H1 (cell line): ENCODE data around the gene STAG2. TPM values are rescaled to one million over a fixed set of nuclear protein-coding genes. Genes with fewer than 3 reads are reported as not detected.

Source experiments
- CTCF ChIA-PET: fragments of 300-600 bp; sonication (Branson Sonifier 250); formaldehyde crosslinking; loops from one replicate; lab custom pipeline; 2021; ENCODE audit not compliant: partially characterized antibody; lab: Charles Lee
- POLR2A ChIA-PET: fragments of 300-600 bp; sonication (Branson Sonifier 250); formaldehyde crosslinking; loops from one replicate; lab custom pipeline; 2021; ENCODE audit warnings: inconsistent platforms; ENCODE audit not compliant: partially characterized antibody; lab: Charles Lee
- DNase-seq, 2 experiments: peaks; one replicate each; pipeline versions ENCODE4 v3.0.0 to v3.0.0-alpha.2; 2010 to 2022; ENCODE audit warnings: low spot score in 2 of 2, low read depth in 1 of 2, mixed read lengths in 1 of 2
- FAIRE-seq: peaks from 2 replicates; lab custom pipeline; 2011; peaks lifted over from hg19 to GRCh38; lab: Jason Lieb, UNC
- H2AFZ ChIP-seq: 2 replicates; pipeline ENCODE4 v1.8.1; 2012; ENCODE audit warnings: low read length, inconsistent platforms
- H2AK5ac ChIP-seq: 2 replicates; pipeline ENCODE4 v1.6.1; 2013; ENCODE audit warnings: low read depth, low read length
- H2BK120ac ChIP-seq: replicated peaks from 2 replicates; pipeline ENCODE3; 2013; ENCODE audit warnings: low read depth, low read length, inconsistent platforms
- H2BK12ac ChIP-seq: 2 replicates; pipeline ENCODE4 v1.6.1; 2013; ENCODE audit warnings: low read depth, low read length
- H2BK15ac ChIP-seq: 2 replicates; pipeline ENCODE4 v1.6.1; 2013; ENCODE audit warnings: low read length
- H2BK20ac ChIP-seq: 2 replicates; pipeline ENCODE4 v1.6.1; 2013; ENCODE audit warnings: low read length
- H2BK5ac ChIP-seq: 2 replicates; pipeline ENCODE4 v1.6.1; 2013; ENCODE audit warnings: low read depth, low read length
- H3K14ac ChIP-seq: 2 replicates; pipeline ENCODE4 v1.6.1; 2013; ENCODE audit warnings: inconsistent platforms; ENCODE audit not compliant: insufficient read length
- H3K18ac ChIP-seq: 2 replicates; pipeline ENCODE4 v1.6.1; 2013; ENCODE audit warnings: low read length; ENCODE audit errors: extremely low read depth
- H3K23ac ChIP-seq: 2 replicates; pipeline ENCODE4 v1.6.1; 2013; ENCODE audit warnings: inconsistent platforms; ENCODE audit not compliant: insufficient read length
- H3K23me2 ChIP-seq: 2 replicates; pipeline ENCODE4 v1.6.1; 2013; ENCODE audit warnings: low read depth, low read length
- H3K27ac ChIP-seq: 2 replicates; pipeline ENCODE4 v1.6.1; 2011; ENCODE audit warnings: low read depth, low read length, inconsistent platforms
- H3K27me3 ChIP-seq, 4 experiments: replicated peaks in 1 of 4; 1 replicate in 1 of 4; 2 replicates in 3 of 4; pipeline versions ENCODE4 v1.6.1 to v1.8.1; 2011 to 2013; ENCODE audit warnings: low read length in 3 of 4, mild to moderate bottlenecking in 3 of 4, inconsistent platforms in 2 of 4, mixed read lengths in 2 of 4, moderate library complexity in 1 of 4; ENCODE audit not compliant: control insufficient read depth in 3 of 4, insufficient read depth in 3 of 4; ENCODE audit errors: extremely low read depth in 1 of 4
- H3K36me3 ChIP-seq, 4 experiments: 2 replicates each; pipeline versions ENCODE4 v1.6.1 to v1.8.1; 2011 to 2013; ENCODE audit warnings: mild to moderate bottlenecking in 4 of 4, low read length in 3 of 4, moderate library complexity in 2 of 4, control low read depth in 1 of 4, inconsistent platforms in 1 of 4; ENCODE audit not compliant: insufficient read depth in 4 of 4, control insufficient read depth in 2 of 4
- H3K4ac ChIP-seq: replicated peaks from 2 replicates; pipeline ENCODE3; 2013; ENCODE audit warnings: low read length, low read depth, mixed read lengths, inconsistent platforms; ENCODE audit not compliant: insufficient read length
- H3K4me1 ChIP-seq, 4 experiments: replicated peaks in 1 of 4; 1 replicate in 1 of 4; 2 replicates in 3 of 4; pipeline versions ENCODE4 v1.6.1 to v1.8.1; 2011 to 2013; ENCODE audit warnings: low read length in 3 of 4, inconsistent platforms in 2 of 4, mixed read lengths in 1 of 4; ENCODE audit not compliant: insufficient read depth in 4 of 4, control insufficient read depth in 3 of 4
- H3K4me2 ChIP-seq, 2 experiments: 2 replicates each; pipeline versions ENCODE4 v1.6.1 to v1.8.1; 2011 to 2013; ENCODE audit warnings: low read depth in 2 of 2, low read length in 2 of 2, control low read depth in 1 of 2, inconsistent platforms in 1 of 2, mild to moderate bottlenecking in 1 of 2; ENCODE audit not compliant: insufficient read depth in 1 of 2
- H3K4me3 ChIP-seq, 4 experiments: fragments of 200-600, 300-600 bp in 1 of 4; sonication (generic), shearing (Covaris generic), sonication (Bioruptor Twin) in 1 of 4; 2 replicates each; pipeline versions ENCODE4 v1.5.1 to v1.8.1; 2011 to 2016; ENCODE audit warnings: low read length in 4 of 4, low read depth in 3 of 4, control low read depth in 2 of 4, inconsistent platforms in 2 of 4, mild to moderate bottlenecking in 2 of 4, mixed read lengths in 1 of 4, moderate library complexity in 1 of 4; ENCODE audit not compliant: insufficient read depth in 2 of 4; ENCODE audit errors: extremely low read depth in 1 of 4
- H3K56ac ChIP-seq: replicated peaks from 2 replicates; pipeline ENCODE3; 2013; ENCODE audit warnings: low read depth, mild to moderate bottlenecking, mixed read lengths, low read length, inconsistent platforms; ENCODE audit not compliant: insufficient read length
- H3K79me1 ChIP-seq: 2 replicates; pipeline ENCODE4 v1.6.1; 2013; ENCODE audit warnings: low read depth, low read length, control low read depth
- H3K79me2 ChIP-seq, 2 experiments: 2 replicates each; pipeline versions ENCODE4 v1.6.1 to v1.8.1; 2012 to 2013; ENCODE audit warnings: low read length in 2 of 2, mild to moderate bottlenecking in 2 of 2, inconsistent platforms in 1 of 2; ENCODE audit not compliant: insufficient read depth in 2 of 2, control insufficient read depth in 1 of 2
- H3K9ac ChIP-seq, 4 experiments: replicated peaks in 1 of 4; 1 replicate in 1 of 4; 2 replicates in 3 of 4; pipeline versions ENCODE4 v1.6.1 to v1.8.1; 2011 to 2013; ENCODE audit warnings: low read depth in 3 of 4, low read length in 3 of 4, control low read depth in 2 of 4, mild to moderate bottlenecking in 2 of 4, moderate library complexity in 2 of 4, inconsistent platforms in 1 of 4; ENCODE audit errors: extremely low read depth in 1 of 4
- H3K9me3 ChIP-seq, 2 experiments: 2 replicates each; pipeline versions ENCODE4 v1.6.1 to v1.8.1; 2012 to 2013; ENCODE audit warnings: mild to moderate bottlenecking in 2 of 2, moderate library complexity in 2 of 2, control low read depth in 1 of 2, inconsistent platforms in 1 of 2, low read depth in 1 of 2, low read length in 1 of 2, mixed read lengths in 1 of 2; ENCODE audit not compliant: insufficient read depth in 2 of 2
- H4K20me1 ChIP-seq, 2 experiments: replicated peaks in 1 of 2; 2 replicates each; pipeline versions ENCODE3 to v1.8.1; 2011 to 2013; ENCODE audit warnings: inconsistent platforms in 2 of 2, low read length in 2 of 2, mild to moderate bottlenecking in 1 of 2; ENCODE audit not compliant: insufficient read depth in 2 of 2, control insufficient read depth in 1 of 2
- H4K5ac ChIP-seq: 2 replicates; pipeline ENCODE4 v1.6.1; 2013; ENCODE audit warnings: low read length, low read depth, mixed read lengths, inconsistent platforms; ENCODE audit not compliant: insufficient read length
- H4K8ac ChIP-seq: 2 replicates; pipeline ENCODE4 v1.8.0; 2013; ENCODE audit warnings: mild to moderate bottlenecking, moderate library complexity, low read length, inconsistent platforms; ENCODE audit not compliant: insufficient read depth; ENCODE audit errors: extremely low read depth
- H4K91ac ChIP-seq: replicated peaks from 2 replicates; pipeline ENCODE3; 2013; ENCODE audit warnings: low read length, mixed read lengths, inconsistent platforms; ENCODE audit not compliant: insufficient read length
- CBX5 ChIP-seq: fragments of 300-800, 300-1000 bp; sonication (generic); IDR thresholded peaks from 2 replicates; pipeline ENCODE4 v1.7.1; 2016; ENCODE audit warnings: antibody characterized with exemption, low read length, low read depth
- EZH2 ChIP-seq: fragments of 200-600 bp; sonication (generic); IDR thresholded peaks from 2 replicates; pipeline ENCODE4 v1.7.1; 2012; ENCODE audit warnings: low read depth, mild to moderate bottlenecking, moderate library complexity, low read length, inconsistent platforms; ENCODE audit not compliant: severe bottlenecking
- KDM1A ChIP-seq: fragments of 200-600, 300-600 bp; sonication (generic); IDR thresholded peaks from 2 replicates; pipeline ENCODE4 v1.7.1; 2016; ENCODE audit warnings: mild to moderate bottlenecking, low read length, borderline replicate concordance
- KDM4A ChIP-seq: IDR thresholded peaks from one replicate; pipeline ENCODE4 v1.7.1; 2012; ENCODE audit warnings: low read depth, mild to moderate bottlenecking, moderate library complexity, low read length, inconsistent platforms; ENCODE audit not compliant: severe bottlenecking
- POLR2A ChIP-seq, 2 experiments: IDR thresholded peaks; 1 replicate in 1 of 2; 2 replicates in 1 of 2; pipeline ENCODE4 v1.6.1; 2011; ENCODE audit warnings: low read depth in 2 of 2, low read length in 2 of 2, mild to moderate bottlenecking in 2 of 2; ENCODE audit errors: control extremely low read depth in 1 of 2
- POLR2AphosphoS5 ChIP-seq: IDR thresholded peaks from 2 replicates; pipeline ENCODE4 v1.6.1; 2011; ENCODE audit warnings: low read depth, low read length
- SIX5 ChIP-seq: IDR thresholded peaks from 2 replicates; pipeline ENCODE4 v1.6.1; 2011; ENCODE audit warnings: mild to moderate bottlenecking, low read depth, low read length
- SP4 ChIP-seq: IDR thresholded peaks from 2 replicates; pipeline ENCODE4 v1.6.1; 2012; ENCODE audit warnings: low read length, inconsistent platforms
- SUZ12 ChIP-seq: fragments of 200-600 bp; sonication (generic); IDR thresholded peaks from 2 replicates; pipeline ENCODE4 v1.6.1; 2012; ENCODE audit warnings: mild to moderate bottlenecking, inconsistent platforms, low read length, moderate library complexity, mixed read lengths
- TAF1 ChIP-seq: IDR thresholded peaks from 2 replicates; pipeline ENCODE4 v1.6.1; 2011; ENCODE audit warnings: mild to moderate bottlenecking, low read depth, low read length
- TAF7 ChIP-seq: optimal IDR thresholded peaks from 2 replicates; pipeline ENCODE3; 2011; ENCODE audit warnings: low read depth, mild to moderate bottlenecking, inconsistent platforms, low read length, moderate library complexity, borderline replicate concordance
- TCF12 ChIP-seq: IDR thresholded peaks from 2 replicates; pipeline ENCODE4 v1.6.1; 2011; ENCODE audit warnings: low read depth, mild to moderate bottlenecking, low read length
- WGBS, 2 experiments: shearing (Covaris generic) in 1 of 2; methylation state at CpG; one replicate each; pipeline versions ENCODE4 v1.1.6 to v1.1.7; 2013 to 2015; ENCODE audit warnings: low lambda C conversion rate in 2 of 2, mixed read lengths in 2 of 2, inconsistent platforms in 1 of 2, low coverage in 1 of 2, missing lambda C conversion rate in 1 of 2; ENCODE audit not compliant: insufficient replicate concordance in 2 of 2, insufficient coverage in 1 of 2, insufficient read length in 1 of 2; ENCODE audit errors: extremely low coverage in 1 of 2, missing lambda C conversion rate in 1 of 2; 5-methylcytosine and 5-hydroxymethylcytosine counted together
- polyA plus RNA-seq, 7 experiments: library from polyadenylated mRNA; depleted of rRNA in 3 of 7; stranded (reverse) in 5 of 7; unstranded in 2 of 7; fragments of >200 nt in 5 of 7; fragments of 200-250 nt in 2 of 7; gene quantifications; 1 replicate in 5 of 7; 2 replicates in 1 of 7; 4 replicates in 1 of 7; pipeline versions ENCODE4 v1.2.1 to v1.2.3, GENCODE V29; 2011 to 2013; ENCODE audit warnings: missing spikeins in 2 of 7, mixed read lengths in 2 of 7
- total RNA-seq: library from RNA; stranded (reverse); fragmentation: NEBNext Ultra II Directional; extraction: Animal tissue kit (Norgen Biotek cat#: 25700); gene quantifications from 2 replicates; pipeline ENCODE4 v1.2.1, GENCODE V29; 2021
- TF ChIP-seq, protein P1 (sequence below): IDR thresholded peaks from 2 replicates; pipeline ENCODE4 v1.6.1; 2012; ENCODE audit warnings: inconsistent platforms

STAG2 gene
- total and polyA plus RNA-seq, 2 of the 8 experiments (the other 6 are each of a cell fraction or from before 2014, with no cell fraction given), result 20.3 to 94.9 TPM

DNA sequence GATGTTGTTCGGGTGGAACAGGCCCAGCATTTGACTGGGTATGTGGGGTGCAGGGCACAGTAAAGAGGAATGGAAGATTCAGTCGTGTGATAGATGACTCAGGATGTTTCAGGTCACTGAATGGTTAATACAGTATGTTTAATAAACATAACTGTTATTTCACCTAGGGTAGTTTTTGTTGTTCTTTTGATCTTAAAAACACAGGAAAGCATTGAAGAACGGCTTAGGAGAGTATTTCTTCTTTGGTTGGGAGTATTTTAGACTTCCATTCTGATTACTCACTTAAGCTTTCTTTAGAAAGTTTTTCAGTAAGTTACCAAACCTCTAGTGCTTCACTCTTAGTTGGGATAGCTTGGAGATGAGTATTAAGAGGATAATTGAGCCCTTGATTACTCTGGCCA, 62.3 kb downstream of the STAG2 start:
- DNase-seq, result no peak
- CTCF ChIA-PET, result interaction anchor here (1.3 kb wide), 1 partner anchor 10 kb away, joined by 4 read pairs; no protein-coding TSS in a partner anchor
- Histone ChIP-seq H3K27ac (no peak overlapping the region), H3K14ac (no peak overlapping the region), H3K4ac (no peak overlapping the region), H3K56ac (no peak overlapping the region), H3K27me3 (no peaks in the 10 kb centered on the region), H3K23me2 (no peaks in the 10 kb centered on the region), H2AK5ac (no peak overlapping the region), H3K79me2 (peaks cover 0 to 45% of the 10 kb centered on the region in 2 experiments; a peak in 2 of 4 replicates), H4K20me1 (no peaks in the 10 kb centered on the region), H2BK20ac (no peak overlapping the region), H2AFZ (no peak overlapping the region), H4K91ac (no peak overlapping the region), H2BK12ac (no peak overlapping the region), H2BK5ac (no peak overlapping the region), H3K18ac (no peak overlapping the region), H3K79me1 (no peaks in the 10 kb centered on the region), H3K9ac (no peak overlapping the region), H4K5ac (no peak overlapping the region), H2BK120ac (no peak overlapping the region), H3K9me3 (no peaks in the 10 kb centered on the region), H3K4me3 (no peak overlapping the region), H4K8ac (no peak overlapping the region), H3K4me2 (no peak overlapping the region), H3K36me3 (peaks cover 0 to 46% (median 1%) of the 10 kb centered on the region in 4 experiments; a peak in 1 of 8 replicates), H3K4me1 (no peaks in the 10 kb centered on the region), H3K23ac (no peak overlapping the region), H2BK15ac (no peak overlapping the region)
- FAIRE-seq, result no peak
- POLR2A ChIA-PET, result interaction anchor here (0.5 to 0.8 kb wide), 3 partner anchors 10 to 164 kb away, joined by 3 read pairs; partner anchors contain the start of gene XIAP
- WGBS, 2 experiments, result 81% methylated on average over 3 of the region's 3 CpGs; no CpG with 5 or more reads in 1 of the 2 experiments
- no peak for TF ChIP-seq POLR2AphosphoS5
- no peak for TF ChIP-seq CBX5
- no peak for TF ChIP-seq EZH2
- no peak for TF ChIP-seq SUZ12
- no peak for TF ChIP-seq POLR2A (IDR thresholded peaks at IDR 0.05; ENCODE audit: control extremely low read depth in 1 of 2, low read depth in 2 of 2, low read length in 2 of 2)
- TF ChIP-seq TCF12, result no peak
- TF ChIP-seq, protein P1, sequence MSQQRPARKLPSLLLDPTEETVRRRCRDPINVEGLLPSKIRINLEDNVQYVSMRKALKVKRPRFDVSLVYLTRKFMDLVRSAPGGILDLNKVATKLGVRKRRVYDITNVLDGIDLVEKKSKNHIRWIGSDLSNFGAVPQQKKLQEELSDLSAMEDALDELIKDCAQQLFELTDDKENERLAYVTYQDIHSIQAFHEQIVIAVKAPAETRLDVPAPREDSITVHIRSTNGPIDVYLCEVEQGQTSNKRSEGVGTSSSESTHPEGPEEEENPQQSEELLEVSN, result no peak
- TF ChIP-seq SP4, result no peak
- TF ChIP-seq KDM4A, result no peak
- TF ChIP-seq TAF7, result no peak
- TF ChIP-seq SIX5, result no peak
- no peak for TF ChIP-seq KDM1A
- no peak for TF ChIP-seq TAF1
